Mucosa of stomach (tissue), 1 donor: ENCODE results near the gene TCEA3.
A peak's percentile ranks its signal among the peaks of the same experiment; 100 is the strongest.
"Not testable (repeated sequence)": the region's sequence is repeated elsewhere in the genome, so short reads cannot be mapped to it uniquely, and the experiment has no call there.

ENCODE experiments used
- H3K27me3 ChIP-seq: one replicate; pipeline ENCODE4 v1.7.0; 2013; ENCODE audit warnings: mild to moderate bottlenecking, low read length; ENCODE audit not compliant: control insufficient read depth, insufficient read depth
- H3K36me3 ChIP-seq: one replicate; pipeline ENCODE4 v1.7.0; 2013; ENCODE audit warnings: low read length; ENCODE audit not compliant: control insufficient read depth, insufficient read depth
- H3K4me1 ChIP-seq: one replicate; pipeline ENCODE4 v1.7.0; 2013; ENCODE audit warnings: mild to moderate bottlenecking, low read length; ENCODE audit not compliant: control insufficient read depth, insufficient read depth
- H3K4me3 ChIP-seq: one replicate; pipeline ENCODE4 v1.7.0; 2013; ENCODE audit warnings: low read length
- H3K9ac ChIP-seq: one replicate; pipeline ENCODE4 v1.7.0; 2013; ENCODE audit warnings: mild to moderate bottlenecking, low read length, moderate library complexity
- H3K9me3 ChIP-seq: one replicate; pipeline ENCODE4 v1.7.0; 2013; ENCODE audit warnings: mild to moderate bottlenecking, low read length, moderate library complexity; ENCODE audit not compliant: control insufficient read depth
- donor health status: Pancreatic carcinoma.

Gene TCEA3

DNA sequence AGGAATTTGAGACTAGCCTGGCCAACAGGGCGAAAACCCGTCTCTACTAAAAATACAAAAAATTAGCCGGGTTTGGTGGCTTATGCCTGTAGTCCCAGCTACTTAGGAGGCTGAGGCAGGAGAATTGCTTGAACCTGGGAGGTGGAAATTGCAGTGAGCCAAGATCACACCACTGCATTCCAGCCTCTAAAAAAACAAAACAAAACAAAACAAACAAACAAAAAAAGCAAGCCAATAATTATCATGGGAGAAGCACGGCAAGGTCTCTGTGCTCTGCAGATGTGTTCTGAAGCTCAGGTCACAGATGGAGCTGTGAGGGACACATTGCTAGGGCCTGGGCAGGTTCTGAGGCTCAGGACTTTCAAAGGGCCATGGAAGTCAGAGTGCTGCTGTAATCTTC is 44.3 kb downstream of the TCEA3 start:
- H3K4me1 ChIP-seq, result peaks cover 16% of the 10 kb centered on the region
- H3K27me3 ChIP-seq, H3K36me3 ChIP-seq: not testable (repeated sequence)

DNA sequence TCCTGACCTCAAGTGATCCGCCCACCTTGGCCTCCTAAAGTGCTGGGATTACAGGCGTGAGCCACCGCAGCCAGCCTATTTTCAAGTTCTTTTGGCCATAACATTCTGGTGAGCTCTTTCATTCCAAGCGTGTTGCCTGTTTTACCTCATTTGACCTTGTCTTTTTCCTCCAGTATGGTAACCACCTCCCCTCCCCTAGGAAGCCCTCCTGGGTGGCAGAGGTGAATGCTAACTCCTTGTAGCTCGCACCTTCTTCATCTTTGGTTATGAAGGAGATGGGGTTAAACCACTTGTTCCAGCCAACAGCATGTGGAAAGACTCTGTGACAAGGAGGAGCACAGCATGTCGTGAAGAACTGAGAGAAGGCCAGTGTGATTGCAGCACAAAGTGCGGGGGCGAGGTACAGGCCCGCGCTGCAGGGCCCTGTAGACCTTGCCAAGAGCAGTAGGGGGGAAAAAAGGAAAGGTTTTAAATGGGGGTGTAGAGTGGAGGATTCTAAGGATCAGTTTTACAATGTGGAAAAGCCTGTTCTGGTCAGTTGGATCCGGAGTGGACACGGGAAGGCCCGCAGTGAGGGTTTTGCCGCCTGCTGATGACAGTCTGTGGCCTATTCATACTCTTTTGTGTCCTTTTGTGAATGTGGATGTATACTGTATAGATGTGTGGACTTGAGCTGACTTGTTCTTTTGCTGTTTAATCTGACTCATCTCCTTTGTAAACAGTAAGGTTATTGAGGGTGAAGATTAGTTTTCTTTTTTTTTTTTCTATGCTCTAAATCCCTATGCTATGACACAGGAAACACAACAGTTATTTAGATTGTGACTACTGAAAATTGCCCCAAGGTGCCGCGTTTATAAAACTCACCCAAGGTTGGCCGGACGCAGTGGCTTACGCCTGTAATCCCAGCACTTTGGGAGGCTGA is 47.4 kb downstream of the TCEA3 start:
- Histone ChIP-seq H3K4me3 (no peak overlapping the region), H3K9ac (no peak overlapping the region), H3K36me3 (no peaks in the 10 kb centered on the region), H3K27me3 (no peaks in the 10 kb centered on the region), H3K4me1 (peaks cover 4% of the 10 kb centered on the region), H3K9me3 (no peaks in the 10 kb centered on the region)

More for the DNA sequence above, 44.3 kb downstream of the TCEA3 start:
- not testable (repeated sequence) for H3K9me3 ChIP-seq, H3K9ac ChIP-seq, H3K4me3 ChIP-seq

DNA sequence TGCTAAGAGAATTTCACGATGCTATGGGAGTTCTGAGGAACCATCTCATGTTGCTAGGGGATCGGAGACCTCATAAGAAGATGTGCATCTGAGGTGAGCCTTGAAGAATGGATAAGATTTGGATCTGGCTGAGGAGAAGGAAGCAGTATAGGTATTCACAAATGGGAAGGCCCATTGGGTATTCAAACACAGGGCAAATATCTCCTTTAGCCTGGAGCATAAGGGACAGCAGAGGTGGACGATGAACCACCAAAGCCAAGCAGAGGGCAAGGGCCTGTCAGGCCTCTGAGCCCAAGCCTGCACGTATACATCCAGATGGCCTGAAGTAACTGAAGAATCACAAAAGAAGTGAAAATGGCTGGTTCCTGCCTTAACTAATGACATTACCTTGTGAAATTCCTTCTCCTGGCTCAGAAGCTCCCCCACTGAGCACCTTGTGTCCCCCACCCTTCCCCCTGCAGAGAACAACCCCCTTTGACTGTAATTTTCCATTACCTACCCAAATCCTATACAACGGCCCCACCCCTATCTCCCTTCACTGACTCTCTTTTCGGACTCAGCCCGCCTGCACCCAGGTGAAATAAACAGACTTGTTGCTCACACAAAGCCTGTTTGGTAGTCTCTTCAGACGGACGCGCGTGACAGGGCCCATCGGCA is 50.3 kb downstream of the TCEA3 start:
- not testable (repeated sequence) for H3K4me3 ChIP-seq, H3K9me3 ChIP-seq, H3K27me3 ChIP-seq, H3K36me3 ChIP-seq, H3K9ac ChIP-seq
- peaks cover 24% of the 10 kb centered on the region for H3K4me1 ChIP-seq

DNA sequence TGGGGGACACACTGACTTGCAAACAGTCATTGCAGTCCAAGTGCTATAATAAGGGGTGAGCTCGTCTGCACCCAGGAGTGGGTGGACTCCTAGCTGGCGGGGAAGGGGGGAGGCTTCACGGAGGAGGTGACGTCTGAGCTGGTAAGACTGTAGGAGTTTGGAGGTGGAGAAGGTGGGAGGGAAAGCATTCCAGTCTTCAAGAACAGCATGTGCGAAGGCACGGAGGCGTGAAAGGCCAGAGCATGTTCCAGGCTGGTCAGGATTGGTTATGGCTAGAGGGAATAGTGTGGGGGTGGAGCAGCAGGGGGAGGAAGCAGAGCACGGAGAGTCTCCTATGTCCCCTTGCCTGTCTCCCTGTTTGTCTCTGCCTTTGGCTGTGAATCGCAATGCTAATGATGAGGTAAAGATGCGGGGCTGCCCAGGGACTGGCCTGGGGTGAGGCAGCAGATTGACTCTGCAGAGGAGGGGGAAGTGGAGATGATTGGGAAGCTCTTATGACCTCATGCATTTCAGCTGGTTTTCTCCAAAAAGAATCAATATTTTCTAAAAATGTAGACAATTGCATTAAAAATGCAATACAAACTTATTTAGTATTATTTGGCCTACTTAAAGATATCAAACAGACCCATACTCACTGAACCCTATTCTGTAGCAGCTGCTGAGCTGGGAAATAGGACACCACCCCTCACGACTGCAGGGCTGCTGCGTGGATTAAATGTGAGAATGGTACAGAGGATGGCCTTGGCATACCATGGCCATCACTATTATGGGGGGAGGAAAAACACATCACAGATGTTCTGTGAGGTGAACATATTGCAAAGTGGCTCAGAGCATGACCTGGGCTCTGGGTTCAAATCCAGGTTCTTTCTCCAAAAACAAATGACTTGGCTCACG is 52.3 kb downstream of the TCEA3 start:
- H3K4me1 ChIP-seq, result peaks cover 20% of the 10 kb centered on the region
- H3K4me3 ChIP-seq, result no peak overlapping the region
- no peaks in the 10 kb centered on the region for H3K36me3 ChIP-seq
- no peak overlapping the region for H3K9ac ChIP-seq
- no peaks in the 10 kb centered on the region for H3K27me3 ChIP-seq
- H3K9me3 ChIP-seq, result no peaks in the 10 kb centered on the region

DNA sequence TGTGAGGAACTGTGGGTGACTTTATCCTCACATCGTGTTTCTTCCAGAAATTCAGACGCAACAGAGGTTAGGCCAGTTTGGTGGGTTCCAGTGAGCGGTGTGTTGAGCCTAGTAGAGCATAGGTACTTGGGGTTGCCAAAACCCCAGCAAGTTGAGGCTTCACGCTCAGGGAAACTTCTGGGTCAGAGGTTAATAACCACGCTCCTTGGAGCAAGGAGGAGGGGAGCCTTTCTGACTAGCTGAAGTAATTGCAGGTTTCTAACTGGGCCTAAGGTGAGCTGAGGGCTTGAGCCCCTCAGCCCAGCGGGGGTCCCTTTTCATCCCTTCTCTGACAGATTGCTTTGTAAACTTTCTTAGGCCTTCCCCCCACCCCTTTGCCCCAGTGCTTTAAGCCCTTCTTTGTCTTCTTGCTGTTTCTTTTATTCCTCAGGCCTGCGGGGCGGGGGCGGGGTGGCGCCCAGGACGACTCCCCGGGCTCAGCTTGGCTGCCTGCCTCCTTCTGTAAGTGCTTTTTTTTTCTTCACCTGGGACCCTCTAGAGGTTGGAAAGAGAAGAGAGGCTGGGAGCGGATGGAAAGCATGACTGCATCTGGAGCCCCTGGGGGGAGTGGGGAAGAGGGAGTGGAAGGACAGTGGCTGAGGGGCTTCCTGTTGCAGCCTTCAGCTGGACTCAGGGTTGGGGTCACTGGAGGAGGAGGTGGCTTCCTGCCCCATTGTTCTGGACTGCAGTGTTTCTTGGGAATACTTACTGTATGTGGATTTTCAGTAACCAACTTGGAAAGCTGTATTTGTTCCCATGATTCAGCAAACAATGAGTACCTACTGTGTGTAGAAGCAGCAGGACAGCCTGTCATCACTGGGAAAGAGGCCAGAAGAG is 53.6 kb downstream of the TCEA3 start:
- no peak overlapping the region for H3K4me3 ChIP-seq
- no peaks in the 10 kb centered on the region for H3K9me3 ChIP-seq
- H3K27me3 ChIP-seq, result no peaks in the 10 kb centered on the region
- no peaks in the 10 kb centered on the region for H3K36me3 ChIP-seq
- peaks cover 24% of the 10 kb centered on the region for H3K4me1 ChIP-seq
- no peak overlapping the region for H3K9ac ChIP-seq

DNA sequence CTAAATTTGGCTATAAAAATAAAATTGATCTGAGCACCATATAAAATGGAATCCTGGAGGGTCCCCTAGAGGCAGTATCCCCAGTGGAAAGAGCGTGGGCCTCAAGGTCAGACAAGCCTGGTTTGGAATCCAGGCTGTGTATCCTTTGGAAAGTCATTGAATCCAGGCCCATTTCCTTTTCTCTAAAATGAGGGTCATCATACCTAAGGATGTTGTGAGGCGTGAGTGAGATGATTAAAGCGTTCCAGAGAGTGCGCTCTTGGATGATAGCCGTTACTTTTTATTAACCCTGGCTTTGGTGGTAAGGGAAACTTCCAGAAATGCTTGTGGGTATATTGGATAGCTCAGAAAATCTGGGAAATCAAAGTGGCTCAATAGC is 54.2 kb downstream of the TCEA3 start:
- no peaks in the 10 kb centered on the region for H3K27me3 ChIP-seq
- H3K4me3 ChIP-seq, result no peak overlapping the region
- peaks cover 24% of the 10 kb centered on the region for H3K4me1 ChIP-seq
- H3K9me3 ChIP-seq, result no peaks in the 10 kb centered on the region
- H3K36me3 ChIP-seq, result no peaks in the 10 kb centered on the region
- H3K9ac ChIP-seq, result peak overlapping the region; percentile 98

DNA sequence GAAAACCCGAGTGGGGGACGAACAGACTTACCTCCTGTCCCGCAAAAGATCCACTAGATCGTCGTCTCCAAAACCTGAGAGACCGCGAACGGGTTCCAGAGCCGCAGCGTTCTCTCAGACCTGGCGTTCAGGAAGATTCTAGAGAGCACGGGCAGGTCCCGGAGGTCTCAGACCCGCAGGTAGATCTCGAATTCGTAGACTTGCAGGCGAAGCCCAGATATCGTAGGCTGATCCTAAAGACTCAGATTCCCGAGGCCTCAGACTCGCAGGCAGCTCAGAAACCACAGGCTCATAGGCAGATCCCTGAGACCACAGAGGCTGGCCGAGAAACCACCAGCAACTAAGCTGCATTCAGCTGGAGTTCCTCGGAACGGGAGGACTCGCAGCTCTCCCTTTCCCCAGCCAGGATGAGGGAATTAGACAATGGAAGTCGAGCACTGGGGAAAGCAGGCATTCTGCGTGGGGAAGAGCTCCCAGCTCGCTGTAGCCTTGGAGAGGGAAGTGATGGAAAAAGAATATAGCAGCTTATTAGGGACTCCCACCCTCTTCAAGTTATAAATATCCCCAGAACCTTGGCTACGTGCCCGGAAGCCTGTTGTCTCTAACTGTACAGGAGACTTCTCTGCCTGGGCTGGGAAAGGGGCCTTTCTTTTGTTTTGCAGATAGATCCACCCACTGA is 55.1 kb downstream of the TCEA3 start, which contains the start of gene ZNF436:
TSS of gene ZNF436 (minus strand) at position 502 of the 679 bp plus-strand sequence. CDS start 1,831 bp downstream, outside the sequence.
- H3K9me3 ChIP-seq, result no peaks in the 10 kb centered on the region
- peaks cover 1% of the 10 kb centered on the region for H3K36me3 ChIP-seq
- H3K4me3 ChIP-seq, result peak within 1 kb of the TSS; percentile 86
- peaks cover 24% of the 10 kb centered on the region for H3K4me1 ChIP-seq
- peak within 1 kb of the TSS; percentile 98 for H3K9ac ChIP-seq
- H3K27me3 ChIP-seq, result no peaks in the 10 kb centered on the region

DNA sequence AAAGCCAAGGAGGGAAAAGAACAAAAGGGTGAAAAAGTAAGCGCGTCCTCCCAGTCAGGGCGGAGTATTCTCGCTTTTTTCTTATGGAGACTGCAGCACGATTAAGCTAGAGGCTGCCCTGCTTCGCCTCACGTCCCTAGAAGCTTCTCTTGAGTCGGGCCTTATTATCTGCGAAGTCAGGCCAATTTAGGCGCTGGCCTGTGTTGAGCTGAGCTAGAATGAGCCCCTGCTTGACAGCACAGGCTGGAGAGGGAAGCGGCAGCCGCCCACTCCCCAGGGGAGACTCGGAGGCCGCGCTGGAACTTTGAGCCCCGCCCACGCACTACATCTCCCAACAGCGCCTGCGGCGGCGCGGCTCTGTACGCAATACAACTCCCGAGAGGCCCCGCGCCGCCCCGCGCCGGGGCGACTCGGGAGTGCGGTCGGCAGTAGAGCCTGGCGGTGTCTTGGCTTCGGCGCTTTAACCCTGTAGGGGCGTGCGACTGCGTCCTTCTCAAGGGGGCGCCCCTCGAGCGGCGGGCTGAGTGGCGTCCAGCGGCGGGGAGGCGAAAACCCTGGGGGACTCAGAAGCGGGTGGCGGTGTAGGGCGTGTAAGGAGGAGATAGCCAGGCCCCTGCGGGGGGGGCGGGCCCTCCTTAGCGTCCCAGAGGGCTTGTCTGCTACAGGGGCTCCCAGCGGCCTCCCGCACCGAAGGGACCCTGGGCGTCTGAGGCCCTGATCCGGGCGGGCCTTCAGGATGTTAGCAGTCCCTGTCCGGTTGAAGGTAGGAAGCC is 55.8 kb downstream of the TCEA3 start:
- peak overlapping the region; percentile 86 for H3K4me3 ChIP-seq
- peak overlapping the region; percentile 98 for H3K9ac ChIP-seq
- peaks cover 5% of the 10 kb centered on the region for H3K36me3 ChIP-seq
- no peaks in the 10 kb centered on the region for H3K9me3 ChIP-seq
- H3K27me3 ChIP-seq, result no peaks in the 10 kb centered on the region
- H3K4me1 ChIP-seq, result peaks cover 24% of the 10 kb centered on the region

DNA sequence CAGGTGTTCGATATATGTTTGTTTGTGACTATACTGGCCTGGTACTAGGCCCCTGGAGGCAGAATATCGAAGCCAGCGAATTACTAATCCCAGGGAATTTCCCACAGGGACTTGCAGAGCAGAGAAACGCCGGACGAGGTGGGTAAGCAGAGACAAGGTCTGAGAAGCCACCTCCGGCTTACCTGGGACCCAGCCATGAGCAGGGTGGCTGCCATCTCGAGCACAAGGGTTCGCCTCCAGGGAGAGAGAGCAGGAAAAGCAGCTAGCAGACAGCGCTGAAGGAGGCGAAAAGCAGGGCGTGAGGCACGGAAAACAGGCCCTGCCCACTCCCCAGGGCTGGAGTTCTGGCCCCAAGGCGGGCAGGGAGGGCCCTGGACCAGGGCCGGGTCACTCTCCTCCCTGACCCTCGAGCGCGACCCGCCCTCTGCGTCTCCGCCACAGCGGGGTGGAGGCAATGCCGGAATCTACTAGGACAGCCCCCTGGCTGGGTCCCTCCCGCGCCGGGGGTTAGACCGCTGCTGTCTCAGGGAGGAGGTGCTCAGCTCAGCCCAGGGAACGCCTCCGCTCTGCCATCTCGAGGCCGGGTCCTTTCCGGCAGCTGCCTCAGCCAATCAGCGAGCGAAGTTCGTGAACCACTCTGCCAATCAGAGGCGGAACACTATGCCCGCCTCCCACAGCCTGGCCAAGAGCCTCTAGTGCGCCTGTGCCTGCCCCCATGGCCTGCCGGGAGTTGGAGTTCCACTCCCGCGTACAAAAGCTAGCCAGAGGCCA is 56.6 kb downstream of the TCEA3 start:
- H3K4me1 ChIP-seq, result peaks cover 24% of the 10 kb centered on the region
- peak overlapping the region; percentile 86 for H3K4me3 ChIP-seq
- peak overlapping the region; percentile 98 for H3K9ac ChIP-seq
- H3K36me3 ChIP-seq, result peaks cover 6% of the 10 kb centered on the region
- H3K27me3 ChIP-seq, result no peaks in the 10 kb centered on the region
- H3K9me3 ChIP-seq, result peaks cover 1% of the 10 kb centered on the region

DNA sequence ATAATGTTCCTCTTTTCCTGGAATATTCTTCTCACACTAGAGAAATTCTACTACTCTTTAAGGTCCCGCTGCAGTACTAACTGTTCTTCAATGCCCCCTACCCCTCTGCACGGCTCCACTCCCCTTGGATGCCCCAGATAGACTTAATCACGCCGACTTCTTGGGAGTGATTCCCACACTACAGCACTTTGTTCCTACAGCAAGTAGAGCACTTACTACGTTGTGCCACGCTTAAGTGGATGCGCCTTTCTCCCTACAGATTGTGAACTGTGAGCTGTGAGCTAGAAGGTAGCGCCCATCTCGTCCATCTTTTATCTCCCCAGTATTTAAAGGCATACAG is 57.1 kb downstream of the TCEA3 start:
- H3K36me3 ChIP-seq, result peaks cover 11% of the 10 kb centered on the region
- H3K9ac ChIP-seq, result peak overlapping the region; percentile 98
- H3K4me1 ChIP-seq, result peaks cover 24% of the 10 kb centered on the region
- no peaks in the 10 kb centered on the region for H3K27me3 ChIP-seq
- H3K4me3 ChIP-seq, result peak overlapping the region; percentile 86
- peaks cover 7% of the 10 kb centered on the region for H3K9me3 ChIP-seq
